Calu3 (cell line): ENCODE results near the gene PPP2R2B. TPM values are rescaled to one million over a fixed set of nuclear protein-coding genes. Genes with fewer than 3 reads are reported as not detected.

ENCODE experiments used
- BruUV-seq: library from RNA; stranded (reverse); fragments of 400-500 nt; replicated peaks from 2 replicates; lab custom pipeline; 2021; lab: Mats Ljungman, UMichigan
- CTCF ChIA-PET: fragments of 300-600 bp; sonication (Branson Sonifier 250); formaldehyde crosslinking; loops from one replicate; lab custom pipeline; 2022; ENCODE audit warnings: antibody characterized with exemption; lab: Charles Lee
- DNase-seq: peaks from one replicate; pipeline ENCODE4 v3.0.0; 2022
- H3K27ac Mint-ChIP-seq: one replicate; pipeline ENCODE4 v1.8.0; 2022; ENCODE audit warnings: mixed read lengths; ENCODE audit not compliant: unreplicated experiment
- H3K27me3 Mint-ChIP-seq: one replicate; pipeline ENCODE4 v1.8.0; 2022; ENCODE audit warnings: mixed read lengths; ENCODE audit not compliant: unreplicated experiment
- H3K36me3 Mint-ChIP-seq: one replicate; pipeline ENCODE4 v1.8.0; 2022; ENCODE audit warnings: mild to moderate bottlenecking, moderate library complexity, mixed read lengths; ENCODE audit not compliant: insufficient read depth, unreplicated experiment
- H3K4me1 Mint-ChIP-seq: one replicate; pipeline ENCODE4 v1.8.0; 2022; ENCODE audit warnings: mild to moderate bottlenecking, low read depth, mixed read lengths; ENCODE audit not compliant: unreplicated experiment
- H3K4me3 Mint-ChIP-seq: one replicate; pipeline ENCODE4 v1.8.0; 2022; ENCODE audit warnings: mild to moderate bottlenecking, low read depth, moderate library complexity, mixed read lengths; ENCODE audit not compliant: unreplicated experiment
- H3K9me3 Mint-ChIP-seq: one replicate; pipeline ENCODE4 v1.8.0; 2022; ENCODE audit warnings: low read depth, mixed read lengths; ENCODE audit not compliant: unreplicated experiment
- intact Hi-C: fragments of 100-400 bp; cut with micrococcal nuclease; formaldehyde crosslinking; loops from one replicate; pipeline ENCODE4 v1.10.0; 2022; ENCODE audit not compliant: unreplicated experiment
- total RNA-seq: library from RNA; stranded (reverse); gene quantifications from 2 replicates; pipeline ENCODE4 v1.2.3, GENCODE V29; 2022
- TF ChIP-seq, protein P1 (sequence below): fragments of 200-600 bp; IDR thresholded peaks from one replicate; pipeline ENCODE4 v1.8.0; 2022; ENCODE audit warnings: antibody characterized with exemption; ENCODE audit not compliant: unreplicated experiment

Gene PPP2R2B
- total RNA-seq, 1 experiment from 2014 or later, result not detected

DNA sequence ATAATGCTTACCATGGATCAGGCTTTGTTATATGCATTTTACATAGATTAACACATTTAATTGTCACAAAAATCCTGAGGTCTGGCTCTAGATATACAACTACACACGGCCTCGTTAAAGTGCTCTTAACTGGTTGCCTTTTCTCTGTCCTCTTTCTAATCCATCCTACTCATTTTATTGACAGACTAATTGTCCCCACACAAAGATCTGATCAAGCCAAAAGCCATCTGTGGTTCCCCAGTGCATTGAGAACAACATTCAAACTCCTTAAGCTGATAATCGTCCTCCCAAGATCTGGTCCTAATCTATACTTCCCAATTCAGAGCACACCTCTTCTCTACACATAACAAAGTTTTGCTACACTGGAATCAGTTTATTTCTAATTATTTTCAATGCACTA is 23.9 kb upstream of the PPP2R2B start:
- no peak overlapping the region for H3K4me3 Mint-ChIP-seq

DNA sequence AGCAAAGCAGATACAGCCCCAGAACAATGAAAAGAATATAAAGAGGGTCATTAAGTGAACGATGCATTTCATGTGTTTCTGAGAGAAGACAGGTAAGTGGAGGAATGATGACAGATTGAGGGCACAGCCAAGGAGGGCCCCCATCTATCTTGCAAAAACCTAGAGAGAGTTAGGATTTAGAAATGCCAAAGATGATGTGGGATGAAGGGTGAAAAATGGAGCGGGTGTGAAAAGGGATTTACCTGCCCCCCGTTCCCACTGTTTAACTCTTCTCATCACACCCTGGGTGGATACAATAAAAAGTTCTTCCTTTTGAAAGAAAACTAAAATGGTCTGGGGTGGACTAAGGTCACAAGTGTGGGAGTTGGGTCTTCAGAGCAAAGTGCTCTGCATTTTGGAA is 18.5 kb upstream of the PPP2R2B start:
- intact Hi-C loops, result no loop called here
- CTCF ChIA-PET, result no interaction called here
- H3K36me3 Mint-ChIP-seq, result no peaks in the 10 kb centered on the region
- H3K27ac Mint-ChIP-seq, result no peak overlapping the region
- no peaks in the 10 kb centered on the region for H3K4me1 Mint-ChIP-seq
- H3K4me3 Mint-ChIP-seq, result no peak overlapping the region
- DNase-seq, result no peak
- no TSS peak for BruUV-seq
- H3K27me3 Mint-ChIP-seq, result peaks cover 33% of the 10 kb centered on the region
- TF ChIP-seq, protein P1, sequence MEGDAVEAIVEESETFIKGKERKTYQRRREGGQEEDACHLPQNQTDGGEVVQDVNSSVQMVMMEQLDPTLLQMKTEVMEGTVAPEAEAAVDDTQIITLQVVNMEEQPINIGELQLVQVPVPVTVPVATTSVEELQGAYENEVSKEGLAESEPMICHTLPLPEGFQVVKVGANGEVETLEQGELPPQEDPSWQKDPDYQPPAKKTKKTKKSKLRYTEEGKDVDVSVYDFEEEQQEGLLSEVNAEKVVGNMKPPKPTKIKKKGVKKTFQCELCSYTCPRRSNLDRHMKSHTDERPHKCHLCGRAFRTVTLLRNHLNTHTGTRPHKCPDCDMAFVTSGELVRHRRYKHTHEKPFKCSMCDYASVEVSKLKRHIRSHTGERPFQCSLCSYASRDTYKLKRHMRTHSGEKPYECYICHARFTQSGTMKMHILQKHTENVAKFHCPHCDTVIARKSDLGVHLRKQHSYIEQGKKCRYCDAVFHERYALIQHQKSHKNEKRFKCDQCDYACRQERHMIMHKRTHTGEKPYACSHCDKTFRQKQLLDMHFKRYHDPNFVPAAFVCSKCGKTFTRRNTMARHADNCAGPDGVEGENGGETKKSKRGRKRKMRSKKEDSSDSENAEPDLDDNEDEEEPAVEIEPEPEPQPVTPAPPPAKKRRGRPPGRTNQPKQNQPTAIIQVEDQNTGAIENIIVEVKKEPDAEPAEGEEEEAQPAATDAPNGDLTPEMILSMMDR, result no peak
- no peaks in the 10 kb centered on the region for H3K9me3 Mint-ChIP-seq

More for the DNA sequence above, 23.9 kb upstream of the PPP2R2B start:
- H3K27me3 Mint-ChIP-seq, result peaks cover 15% of the 10 kb centered on the region
- TF ChIP-seq, protein P1, result no peak
- CTCF ChIA-PET, result no interaction called here
- H3K9me3 Mint-ChIP-seq, result no peaks in the 10 kb centered on the region
- intact Hi-C loops, result no loop called here
- H3K27ac Mint-ChIP-seq, result no peak overlapping the region
- no peak for DNase-seq
- no TSS peak for BruUV-seq
- no peaks in the 10 kb centered on the region for H3K4me1 Mint-ChIP-seq
- H3K36me3 Mint-ChIP-seq, result no peaks in the 10 kb centered on the region

DNA sequence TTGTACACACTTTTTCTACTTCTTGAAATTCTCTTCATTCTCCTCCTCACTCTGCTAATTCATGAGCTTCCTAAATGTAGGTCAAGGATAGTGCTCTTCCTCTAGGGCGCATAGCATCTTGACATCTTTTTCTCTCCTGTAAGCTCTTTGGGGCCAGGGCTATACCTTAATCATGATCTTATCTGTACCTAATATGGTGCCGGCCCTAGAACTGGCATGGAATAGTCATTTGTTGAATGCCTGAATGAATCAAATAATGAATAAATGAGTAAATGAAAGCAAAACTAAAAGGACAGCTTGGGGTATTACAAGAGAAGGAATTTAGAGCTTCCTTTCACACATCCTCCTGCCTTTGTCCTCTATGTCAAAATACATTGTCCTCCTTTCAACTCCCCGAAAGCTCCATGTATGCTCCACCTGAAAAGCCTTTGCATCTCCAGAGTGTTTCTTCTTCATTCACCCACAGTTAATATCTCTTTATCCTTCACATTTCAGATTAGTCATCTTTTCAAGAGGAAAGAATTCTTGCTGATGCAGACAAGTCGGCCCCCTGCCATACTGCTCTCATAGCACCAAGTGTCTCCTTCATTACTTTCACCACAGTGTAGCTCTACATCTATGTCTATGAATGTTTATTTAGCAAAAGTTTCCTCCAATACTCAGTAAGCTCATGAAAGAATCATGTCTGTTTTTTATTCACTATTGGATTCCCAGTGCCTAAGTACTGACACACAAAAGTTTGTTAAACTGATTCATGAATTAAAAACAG is 16.4 kb upstream of the PPP2R2B start:
- DNase-seq, result no peak
- Mint-ChIP-seq H3K4me3 (no peak overlapping the region), H3K4me1 (no peaks in the 10 kb centered on the region), H3K27me3 (peaks cover 20% of the 10 kb centered on the region), H3K36me3 (no peaks in the 10 kb centered on the region), H3K9me3 (no peaks in the 10 kb centered on the region), H3K27ac (no peak overlapping the region)
- TF ChIP-seq, protein P1, result no peak
- no TSS peak for BruUV-seq
- intact Hi-C loops, result no loop called here
- CTCF ChIA-PET, result no interaction called here

DNA sequence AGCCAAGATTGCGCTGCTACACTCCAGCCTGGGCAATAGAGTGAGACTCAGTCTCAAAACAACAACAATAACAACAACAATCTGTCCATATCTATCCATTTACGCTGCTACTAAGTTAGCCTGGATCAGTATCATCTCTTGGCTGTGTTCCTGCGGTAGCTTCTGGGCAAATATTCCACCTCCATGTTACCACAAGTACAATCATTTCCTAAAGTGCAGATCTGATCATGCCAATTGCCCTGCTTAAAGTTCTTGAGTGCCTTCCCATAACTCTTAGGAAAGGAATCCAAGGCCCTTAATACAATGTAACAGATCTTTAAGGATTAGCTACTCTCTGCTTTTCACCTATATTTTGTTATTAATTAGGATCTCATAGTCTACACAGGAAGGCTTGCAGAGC is 15.4 kb upstream of the PPP2R2B start:
- Mint-ChIP-seq H3K9me3 (no peaks in the 10 kb centered on the region), H3K27me3 (peaks cover 20% of the 10 kb centered on the region), H3K4me3 (no peak overlapping the region), H3K27ac (no peak overlapping the region), H3K36me3 (no peaks in the 10 kb centered on the region), H3K4me1 (no peaks in the 10 kb centered on the region)
- TF ChIP-seq, protein P1, result no peak
- DNase-seq, result no peak
- no TSS peak for BruUV-seq
- intact Hi-C loops, result no loop called here
- CTCF ChIA-PET, result no interaction called here
